ENCODE results near the gene AAK1.
"Not testable (repeated sequence)": the region's sequence is repeated elsewhere in the genome, so short reads cannot be mapped to it uniquely, and the experiment has no call there.

Gene AAK1

GRCh38 chr2:69477627-69478026 is 165.9 kb downstream of the AAK1 start:
- DNase-seq = no peak

GRCh38 chr2:69474688-69475087 is 168.9 kb downstream of the AAK1 start:
- DNase-seq = no peak

- DNase-seq = no peak
Measured at GRCh38 chr2:69471793-69472192, 171.7 kb downstream of the AAK1 start.

- no peak for DNase-seq
Measured at GRCh38 chr2:69470911-69471310, 172.6 kb downstream of the AAK1 start.

GRCh38 chr2:69469784-69470183 is 173.8 kb downstream of the AAK1 start:
- no peak for DNase-seq

- DNase-seq = no peak
Measured at GRCh38 chr2:69469375-69469774, 174.2 kb downstream of the AAK1 start.

GRCh38 chr2:69466728-69467127 is 176.8 kb downstream of the AAK1 start:
- no peak for DNase-seq

GRCh38 chr2:69465513-69466456 is 177.8 kb downstream of the AAK1 start:
- DNase-seq = no peak

GRCh38 chr2:69464575-69464974 is 179.0 kb downstream of the AAK1 start:
- no peak for DNase-seq

- DNase-seq = no peak
Measured at GRCh38 chr2:69462780-69463179, 180.8 kb downstream of the AAK1 start.

GRCh38 chr2:69461404-69461803 is 182.1 kb downstream of the AAK1 start:
- no peak for DNase-seq

- no peak for DNase-seq
Measured at GRCh38 chr2:69459936-69460335, 183.6 kb downstream of the AAK1 start.

- DNase-seq = no peak
Measured at GRCh38 chr2:69456950-69457445, 186.5 kb downstream of the AAK1 start.

- no peak for DNase-seq
Measured at GRCh38 chr2:69456154-69456553, 187.4 kb downstream of the AAK1 start.

GRCh38 chr2:69454976-69455375 is 188.6 kb downstream of the AAK1 start:
- DNase-seq = no peak

GRCh38 chr2:69453475-69454129 is 189.9 kb downstream of the AAK1 start:
- DNase-seq = no peak

GRCh38 chr2:69452687-69453086 is 190.9 kb downstream of the AAK1 start:
- DNase-seq = no peak

- DNase-seq = no peak
Measured at GRCh38 chr2:69450735-69451416, 192.7 kb downstream of the AAK1 start.

GRCh38 chr2:69449906-69450305 is 193.6 kb downstream of the AAK1 start:
- DNase-seq = no peak

- DNase-seq = not testable (repeated sequence)
Measured at GRCh38 chr2:69443673-69444072, 199.9 kb downstream of the AAK1 start.

GRCh38 chr2:69439499-69439898 is 204.0 kb downstream of the AAK1 start:
- not testable (repeated sequence) for DNase-seq

GRCh38 chr2:69438580-69438979 is 205.0 kb downstream of the AAK1 start:
- no peak for DNase-seq

GRCh38 chr2:69437751-69438154 is 205.8 kb downstream of the AAK1 start:
- no peak for DNase-seq

Measured in activated CD4-positive, CD25-positive, alpha-beta regulatory T cell treated with anti-CD3 and anti-CD28 coated beads, Interleukin-2, amount 50 U/mL, for 72 hours (primary cell).